HG02610 (cell line): ENCODE measurements around the gene TAAR1.
"Not testable (repeated sequence)": the region's sequence is repeated elsewhere in the genome, so short reads cannot be mapped to it uniquely, and the experiment has no call there.

Experiments
- ATAC-seq: cut with Tn5 transposase; IDR thresholded peaks from one replicate; pipeline ENCODE4 v1.9.1; 2021; ENCODE audit warnings: mild to moderate bottlenecking, moderate library complexity; ENCODE audit not compliant: unreplicated experiment

TAAR1 gene

GRCh38 chr6:132663661-132664060 lies 4.7 kb upstream of the TAAR1 start:
- ATAC-seq = no peak

GRCh38 chr6:132661906-132662305 lies 2.9 kb upstream of the TAAR1 start:
- ATAC-seq = no peak

GRCh38 chr6:132651062-132651461 lies 7.9 kb downstream of the TAAR1 start:
- no peak for ATAC-seq

- ATAC-seq = no peak
Measured at GRCh38 chr6:132650429-132650828, 8.6 kb downstream of the TAAR1 start.

GRCh38 chr6:132648828-132649227 lies 10.2 kb downstream of the TAAR1 start:
- no peak for ATAC-seq

GRCh38 chr6:132648356-132648755 lies 10.6 kb downstream of the TAAR1 start:
- ATAC-seq = peak; percentile 45

GRCh38 chr6:132643547-132643946 lies 15.4 kb downstream of the TAAR1 start:
- ATAC-seq = no peak

GRCh38 chr6:132637135-132637534 lies 21.8 kb downstream of the TAAR1 start:
- ATAC-seq = not testable (repeated sequence)

- ATAC-seq = not testable (repeated sequence)
Measured at GRCh38 chr6:132635906-132636305, 23.1 kb downstream of the TAAR1 start.

GRCh38 chr6:132635288-132635687 lies 23.7 kb downstream of the TAAR1 start:
- ATAC-seq = not testable (repeated sequence)

GRCh38 chr6:132634796-132635195 lies 24.2 kb downstream of the TAAR1 start:
- ATAC-seq = no peak

GRCh38 chr6:132633362-132633761 lies 25.6 kb downstream of the TAAR1 start:
- ATAC-seq = no peak

- no peak for ATAC-seq
Measured at GRCh38 chr6:132624175-132624574, 34.8 kb downstream of the TAAR1 start, which contains the start of gene TAAR2. TSS of gene TAAR2 (minus strand) at chr6:132624275. CDS start at chr6:132624275, 0 bp downstream.

GRCh38 chr6:132623106-132623845 lies 35.7 kb downstream of the TAAR1 start:
- ATAC-seq = no peak

GRCh38 chr6:132616677-132617076 lies 42.3 kb downstream of the TAAR1 start:
- no peak for ATAC-seq

GRCh38 chr6:132614554-132614953 lies 44.4 kb downstream of the TAAR1 start:
- no peak for ATAC-seq

GRCh38 chr6:132612449-132613108 lies 46.4 kb downstream of the TAAR1 start:
- no peak for ATAC-seq

- ATAC-seq = no peak
Measured at GRCh38 chr6:132611616-132612015, 47.4 kb downstream of the TAAR1 start.

GRCh38 chr6:132607544-132608233 lies 51.3 kb downstream of the TAAR1 start:
- ATAC-seq = no peak

GRCh38 chr6:132604635-132605152 lies 54.3 kb downstream of the TAAR1 start:
- ATAC-seq = no peak

GRCh38 chr6:132600900-132601299 lies 58.1 kb downstream of the TAAR1 start:
- ATAC-seq = not testable (repeated sequence)
